NCI-H2227 treated with DMSO at 0.1 percent for 48 hours (cell line): Measurements from ENCODE around the gene EXOSC7.
"Not testable (repeated sequence)": the region's sequence is repeated elsewhere in the genome, so short reads cannot be mapped to it uniquely, and the experiment has no call there.

Source experiments
- DNase-seq: peaks from one replicate; lab custom pipeline; 2025; lab: John Stamatoyannopoulos, UW

The EXOSC7 gene

GRCh38 chr3:44962621-44963393 lies 13.2 kb upstream of the EXOSC7 start:
- no peak for DNase-seq

- no peak for DNase-seq
Observed at GRCh38 chr3:44963571-44964325, 12.3 kb upstream of the EXOSC7 start.

GRCh38 chr3:44965165-44965564 lies 10.9 kb upstream of the EXOSC7 start:
- no peak for DNase-seq

GRCh38 chr3:44966795-44967278 lies 9.2 kb upstream of the EXOSC7 start:
- DNase-seq, result no peak

- DNase-seq, result no peak
Observed at GRCh38 chr3:44968447-44968858, 7.6 kb upstream of the EXOSC7 start.

GRCh38 chr3:44969154-44969827 lies 6.8 kb upstream of the EXOSC7 start:
- no peak for DNase-seq

GRCh38 chr3:44969828-44970179 lies 6.2 kb upstream of the EXOSC7 start:
- no peak for DNase-seq

GRCh38 chr3:44970926-44971490 lies 5.0 kb upstream of the EXOSC7 start:
- DNase-seq, result no peak

GRCh38 chr3:44974416-44974815 lies 1.6 kb upstream of the EXOSC7 start:
- no peak for DNase-seq

GRCh38 chr3:44981220-44981619 lies 5.2 kb downstream of the EXOSC7 start:
- DNase-seq, result no peak

GRCh38 chr3:44981751-44982150 lies 5.7 kb downstream of the EXOSC7 start:
- no peak for DNase-seq

- DNase-seq, result no peak
Observed at GRCh38 chr3:44982817-44983216, 6.8 kb downstream of the EXOSC7 start.

GRCh38 chr3:44983484-44983941 lies 7.5 kb downstream of the EXOSC7 start:
- no peak for DNase-seq

- DNase-seq, result no peak
Observed at GRCh38 chr3:44984335-44984734, 8.3 kb downstream of the EXOSC7 start.

GRCh38 chr3:44986330-44986729 lies 10.3 kb downstream of the EXOSC7 start:
- not testable (repeated sequence) for DNase-seq

- DNase-seq, result no peak
Observed at GRCh38 chr3:44987332-44987731, 11.3 kb downstream of the EXOSC7 start.

- no peak for DNase-seq
Observed at GRCh38 chr3:44988073-44988472, 12.0 kb downstream of the EXOSC7 start.

- DNase-seq, result no peak
Observed at GRCh38 chr3:44989141-44989540, 13.1 kb downstream of the EXOSC7 start.

- no peak for DNase-seq
Observed at GRCh38 chr3:44989636-44990373, 13.8 kb downstream of the EXOSC7 start.

- no peak for DNase-seq
Observed at GRCh38 chr3:44991326-44991725, 15.3 kb downstream of the EXOSC7 start.
